ENCODE results near the gene SPTBN4.
"Not testable (repeated sequence)": the region's sequence is repeated elsewhere in the genome, so short reads cannot be mapped to it uniquely, and the experiment has no call there.

Gene SPTBN4

GRCh38 chr19:40507892-40508291 lies 41.1 kb downstream of the SPTBN4 start:
- no peak for ATAC-seq
- no peak for DNase-seq

- no peak for ATAC-seq
Measured at GRCh38 chr19:40508739-40509260, 42.0 kb downstream of the SPTBN4 start.

DNA sequence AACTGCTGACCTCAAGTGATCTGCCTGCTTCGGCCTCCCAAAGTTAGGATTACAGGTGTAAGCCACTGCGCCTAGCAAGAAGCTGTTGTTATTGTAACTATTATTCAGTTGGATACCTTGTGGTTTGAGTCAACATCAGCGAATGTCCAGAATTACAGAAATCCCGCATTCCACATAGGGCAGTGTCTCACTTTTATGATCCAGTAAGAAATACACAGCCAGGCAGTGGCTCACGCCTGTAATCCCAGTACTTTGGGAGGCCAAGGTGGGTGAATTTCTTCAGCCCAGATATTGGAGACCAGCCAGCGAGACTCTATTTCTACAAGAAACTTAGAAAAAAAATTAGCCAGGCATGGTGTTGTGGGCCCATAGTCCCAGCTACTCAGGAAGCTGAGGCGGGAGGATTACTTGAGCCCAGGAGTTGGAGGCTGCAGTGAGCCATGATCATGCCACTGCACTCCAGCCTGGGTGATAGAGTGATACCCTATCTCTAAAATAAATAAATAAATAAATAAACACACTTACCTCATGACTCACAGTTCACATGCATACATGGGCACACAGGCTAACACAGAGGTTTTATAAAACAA lies 43.8 kb downstream of the SPTBN4 start:
- no peak for DNase-seq

More at GRCh38 chr19:40508739-40509260, 42.0 kb downstream of the SPTBN4 start:
- DNase-seq, result no peak

DNA sequence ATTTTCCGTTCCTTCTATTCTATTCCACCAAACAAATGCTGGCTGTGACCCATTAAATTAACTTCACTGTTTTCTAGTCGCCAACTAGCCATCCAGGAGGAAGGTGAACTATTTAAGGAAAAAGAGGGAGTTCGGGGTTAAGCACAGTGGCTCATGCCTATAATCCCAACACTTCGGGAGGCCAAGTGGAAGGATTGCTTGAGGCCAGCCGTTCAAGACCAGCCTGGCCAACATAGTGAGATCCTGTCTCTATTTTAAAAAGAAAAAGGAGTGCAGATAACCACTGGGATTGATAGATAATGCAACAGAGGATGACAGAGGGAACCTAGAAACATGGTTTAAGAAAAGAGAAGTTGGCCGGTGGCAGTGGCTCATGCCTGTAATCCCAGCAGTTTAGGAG lies 44.7 kb downstream of the SPTBN4 start:
- ATAC-seq (no peak), DNase-seq (no peak)

More for the DNA sequence above, 43.8 kb downstream of the SPTBN4 start:
- ATAC-seq, result no peak

DNA sequence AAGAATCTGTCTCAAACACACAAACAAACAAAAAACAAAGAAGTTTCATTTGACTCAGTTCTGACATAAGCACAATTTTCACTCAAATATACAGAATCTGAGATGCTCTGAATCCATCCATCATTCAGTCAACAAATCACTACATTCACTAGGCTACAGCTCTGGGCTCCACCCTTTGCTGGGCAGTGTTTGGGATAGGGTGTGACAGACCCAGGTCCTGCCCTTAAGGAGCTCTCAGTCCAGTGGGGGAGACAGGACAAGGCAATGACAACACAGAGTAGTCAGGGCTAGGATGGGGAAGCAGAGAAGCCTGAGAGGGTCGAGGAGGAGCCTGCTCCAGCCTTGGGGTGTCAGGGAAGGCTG lies 45.3 kb downstream of the SPTBN4 start:
- ATAC-seq (no peak), DNase-seq (no peak)

GRCh38 chr19:40512473-40513344 lies 45.9 kb downstream of the SPTBN4 start:
- no peak for ATAC-seq
- no peak for DNase-seq

GRCh38 chr19:40513345-40513678 lies 46.5 kb downstream of the SPTBN4 start:
- no peak for ATAC-seq

DNA sequence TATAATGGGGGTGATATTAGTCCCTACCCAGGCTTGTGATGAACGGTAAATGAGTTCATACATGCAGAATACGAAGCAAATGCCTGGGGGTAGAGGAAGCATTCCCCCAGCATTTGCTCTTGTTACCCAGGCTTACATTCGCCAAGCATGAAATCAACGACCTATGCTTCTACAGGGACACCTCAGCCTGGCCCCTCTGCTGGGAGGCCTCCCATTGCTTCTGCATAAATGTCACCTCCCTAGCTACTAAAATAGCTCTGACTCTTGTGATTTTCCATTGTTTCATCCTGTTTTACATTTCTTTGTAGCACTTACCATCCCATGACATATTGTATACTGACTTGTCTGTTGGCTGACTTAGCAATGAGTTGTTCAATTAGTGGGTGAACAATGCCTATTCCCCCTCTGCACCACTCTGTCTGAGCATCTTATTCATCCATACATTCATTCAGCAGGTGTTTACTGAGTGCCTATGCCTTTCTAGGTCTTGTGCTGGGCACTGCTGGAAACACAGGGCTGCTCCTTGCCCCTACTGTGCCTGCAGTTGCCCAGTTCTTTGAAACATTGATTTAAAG lies 47.0 kb downstream of the SPTBN4 start:
- DNase-seq, result no peak
- peak; percentile 77 for ATAC-seq

More at GRCh38 chr19:40513345-40513678, 46.5 kb downstream of the SPTBN4 start:
- DNase-seq, result no peak

- ATAC-seq, result no peak
- DNase-seq, result no peak
Measured at GRCh38 chr19:40517248-40517647, 50.4 kb downstream of the SPTBN4 start.

- peak; percentile 19 for DNase-seq
- ATAC-seq, result no peak
Measured at GRCh38 chr19:40519352-40520322, 52.8 kb downstream of the SPTBN4 start.

DNA sequence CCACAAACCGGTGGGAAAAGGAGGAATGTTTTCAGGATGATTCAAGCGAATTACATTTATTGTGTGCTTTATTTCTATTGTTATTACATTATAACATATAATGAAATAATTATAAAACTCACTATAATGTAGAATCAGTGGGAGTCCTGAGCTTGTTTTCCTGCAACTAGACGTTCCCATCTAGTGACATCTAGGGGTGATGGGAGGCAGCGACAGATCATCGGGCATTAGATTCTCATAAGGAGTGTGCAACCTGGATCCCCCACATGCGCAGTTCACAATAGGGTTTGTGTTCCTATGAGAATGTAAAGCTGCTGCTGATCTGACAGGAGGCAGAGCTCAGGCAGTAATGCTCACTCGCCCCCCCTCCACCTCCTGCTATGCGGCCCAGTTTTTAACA lies 54.5 kb downstream of the SPTBN4 start:
- no peak for ATAC-seq
- no peak for DNase-seq

- not testable (repeated sequence) for ATAC-seq
Measured at GRCh38 chr19:40521900-40522299, 55.1 kb downstream of the SPTBN4 start.

DNA sequence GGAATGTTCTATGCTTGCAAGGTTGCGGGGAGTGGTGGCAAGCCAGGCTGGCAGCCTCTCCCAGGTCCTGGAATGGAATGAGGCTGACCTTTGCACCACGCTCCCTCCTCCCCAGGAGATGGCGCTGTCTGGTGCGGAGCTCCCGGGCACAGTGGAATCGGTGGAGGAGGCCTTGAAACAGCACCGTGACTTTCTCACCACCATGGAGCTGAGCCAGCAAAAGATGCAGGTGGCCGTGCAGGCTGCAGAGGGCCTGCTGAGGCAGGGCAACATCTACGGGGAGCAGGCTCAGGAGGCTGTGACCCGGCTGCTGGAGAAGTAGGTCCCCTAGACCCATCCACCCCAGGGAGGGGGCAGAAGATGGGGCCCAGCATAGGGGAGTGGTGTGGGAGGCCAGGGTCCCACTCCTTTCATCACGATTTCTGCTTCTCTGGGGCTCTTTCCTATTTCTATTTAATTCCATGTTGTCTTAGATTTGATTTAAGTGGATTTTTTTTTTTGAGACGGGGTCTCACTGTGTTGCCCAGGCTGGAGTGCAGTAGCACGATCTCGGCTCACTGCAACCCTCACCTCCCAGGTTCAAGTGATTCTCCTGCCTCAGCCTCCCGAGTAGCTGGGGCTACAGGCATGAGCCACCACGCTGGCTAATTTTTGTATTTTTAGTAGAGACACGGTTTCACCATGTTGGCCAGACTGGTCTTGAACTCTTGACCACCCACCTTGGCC lies 56.7 kb downstream of the SPTBN4 start:
- peak; percentile 62 for DNase-seq
- ATAC-seq, result peak; percentile 76

More at GRCh38 chr19:40521900-40522299, 55.1 kb downstream of the SPTBN4 start:
- not testable (repeated sequence) for DNase-seq

DNA sequence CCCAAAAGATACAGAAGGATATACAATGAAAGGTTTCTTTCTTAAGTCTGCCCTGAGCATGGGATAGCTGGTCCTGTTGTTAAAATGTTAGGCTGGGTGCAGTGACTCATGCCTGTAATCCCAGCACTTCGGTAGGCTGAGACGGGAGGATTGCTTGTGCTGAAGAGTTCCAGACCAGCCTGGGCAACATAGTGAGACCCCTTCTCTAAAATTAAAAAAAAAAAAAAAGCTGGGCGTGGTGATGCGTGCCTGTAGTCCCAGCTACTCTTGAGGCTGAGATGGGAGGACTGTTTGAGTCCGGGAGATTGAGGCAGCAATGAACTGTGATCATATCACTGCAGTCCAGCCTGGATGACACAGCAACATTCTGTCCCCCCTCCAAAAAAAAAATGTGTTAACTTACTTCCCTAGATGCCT lies 57.3 kb downstream of the SPTBN4 start:
- ATAC-seq, result no peak
- no peak for DNase-seq

- ATAC-seq (no peak), DNase-seq (no peak)
Measured at GRCh38 chr19:40524655-40525054, 57.9 kb downstream of the SPTBN4 start.

DNA sequence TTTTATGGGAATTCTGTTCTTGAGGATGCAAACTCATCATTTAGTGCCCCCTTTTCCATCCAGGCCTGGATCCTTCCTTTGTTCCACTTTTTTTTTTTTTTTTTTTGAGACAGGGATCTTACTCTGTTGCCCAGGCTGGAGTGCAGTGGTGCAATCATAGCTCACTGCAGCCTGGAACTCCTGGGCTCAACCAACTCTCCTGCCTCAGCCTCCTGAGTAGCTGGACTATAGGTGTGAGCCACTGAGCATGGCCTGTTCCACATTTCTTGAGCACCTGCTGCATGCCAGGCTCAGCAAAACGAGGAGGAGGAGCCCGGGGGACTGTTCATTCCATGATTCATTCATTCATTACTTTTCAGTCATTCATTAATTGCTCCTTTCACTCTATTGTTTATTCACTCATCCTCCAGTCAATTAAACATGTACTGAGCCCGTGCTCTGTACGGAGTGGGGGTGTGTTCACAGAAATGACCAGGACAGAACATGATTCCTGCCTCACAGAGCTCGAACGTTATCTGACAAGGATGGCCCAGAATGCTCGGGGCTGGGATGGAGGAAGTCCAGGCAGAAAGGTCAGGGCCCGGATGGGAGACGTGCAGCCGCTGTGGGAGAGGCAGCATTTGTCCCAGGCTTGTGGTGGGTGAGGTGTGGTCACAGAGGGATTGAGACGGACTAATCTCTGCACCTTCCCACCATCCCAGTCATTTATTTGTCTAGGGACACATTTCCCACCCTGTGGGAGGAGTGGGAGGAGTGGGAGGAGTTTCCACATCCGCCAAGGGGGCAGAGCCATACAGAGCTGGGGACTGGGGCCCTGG lies 58.6 kb downstream of the SPTBN4 start:
- DNase-seq, result no peak
- no peak for ATAC-seq

DNA sequence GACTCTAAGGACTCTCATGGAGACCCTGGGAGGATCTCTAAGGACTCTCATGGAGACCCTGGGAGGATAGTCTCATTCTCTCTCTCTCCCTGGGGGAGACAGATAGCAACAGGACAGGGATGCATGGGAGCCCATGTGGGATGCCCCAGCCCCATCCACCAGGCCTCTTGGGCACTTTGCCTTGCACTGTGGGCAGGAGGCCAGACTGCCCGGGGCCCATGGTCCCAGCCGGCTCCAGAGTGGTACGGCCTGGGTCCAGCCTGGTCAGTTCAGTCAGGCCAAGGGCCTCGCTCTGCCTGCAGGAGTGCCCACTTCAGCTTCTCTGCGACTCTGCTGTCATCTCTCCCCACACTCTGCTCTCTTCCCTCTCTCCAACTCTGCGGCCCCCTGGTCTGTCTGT lies 61.3 kb downstream of the SPTBN4 start:
- DNase-seq (no peak), ATAC-seq (no peak)

- ATAC-seq, result no peak
- no peak for DNase-seq
Measured at GRCh38 chr19:40528533-40529092, 61.8 kb downstream of the SPTBN4 start.

DNA sequence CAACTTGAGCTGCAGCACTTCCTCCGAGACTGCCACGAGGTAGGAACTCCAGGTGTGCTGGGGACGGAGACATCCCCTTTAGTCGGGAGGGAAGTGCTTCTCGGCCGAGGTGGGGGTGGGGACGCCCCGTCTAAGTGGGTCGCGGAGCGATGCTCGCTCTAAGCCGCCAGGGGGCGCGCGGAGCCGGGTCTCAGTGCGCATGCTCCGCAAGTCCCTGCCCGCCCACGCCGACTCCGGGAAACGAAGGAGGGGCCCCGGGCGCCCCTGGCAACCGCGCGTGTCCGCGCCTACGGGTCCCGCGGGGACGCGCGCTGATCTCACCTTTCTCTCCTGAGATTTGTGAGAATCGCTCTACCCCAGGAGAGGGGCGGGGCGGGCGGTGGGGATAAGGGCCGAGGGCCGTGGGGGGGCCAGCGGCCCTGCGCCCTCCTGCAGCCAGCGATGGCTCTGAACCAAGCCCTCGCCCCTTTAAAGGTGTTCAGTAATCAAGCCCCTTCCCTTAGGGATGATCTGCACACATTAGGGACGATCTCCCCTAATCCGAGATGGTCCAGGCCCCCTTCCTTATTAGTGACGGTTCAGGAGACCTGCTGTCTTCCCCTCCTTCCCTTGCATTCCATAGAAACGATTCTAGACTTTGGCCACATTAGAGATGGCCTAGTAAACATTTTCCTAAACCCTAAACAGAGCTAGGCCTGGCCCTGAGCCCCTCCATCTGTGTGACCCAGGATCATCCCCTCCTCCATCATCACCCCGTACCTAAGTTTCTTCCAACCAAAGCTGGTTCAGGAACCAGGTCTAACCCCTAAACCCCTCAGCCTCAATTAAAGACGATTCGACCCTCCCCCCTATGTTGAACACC lies 62.5 kb downstream of the SPTBN4 start:
- ATAC-seq (peak; percentile 75), DNase-seq (peak; percentile 91)

Measured in stimulated activated naive CD8-positive, alpha-beta T cell treated with anti-CD3 and anti-CD28 coated beads, Interleukin-15, Interleukin-2, amounts not matched to agents 100 U/mL and 50 U/mL, for 24 hours (primary cell).